Stomach smooth muscle (tissue), 2 donors: ENCODE data around the gene PARVA.
A peak's percentile ranks its signal among the peaks of the same experiment; 100 is the strongest.

ENCODE experiments used
- H3K27ac ChIP-seq: one replicate; pipeline ENCODE4 v1.7.0; 2013; ENCODE audit warnings: mild to moderate bottlenecking, low read length, inconsistent platforms
- H3K27me3 ChIP-seq, 2 donors: one replicate each; pipeline ENCODE4 v1.7.0; 2013; ENCODE audit warnings: low read length in 2 of 2; ENCODE audit not compliant: insufficient read depth in 2 of 2, control insufficient read depth in 1 of 2
- H3K36me3 ChIP-seq, 2 donors: one replicate each; pipeline ENCODE4 v1.7.0; 2013; ENCODE audit warnings: low read length in 2 of 2; ENCODE audit not compliant: control insufficient read depth in 2 of 2, insufficient read depth in 2 of 2
- H3K4me1 ChIP-seq: one replicate; pipeline ENCODE4 v1.7.0; 2013; ENCODE audit warnings: low read length; ENCODE audit not compliant: control insufficient read depth, insufficient read depth
- H3K4me3 ChIP-seq, 2 donors: one replicate each; pipeline ENCODE4 v1.7.0; 2013; ENCODE audit warnings: low read length in 2 of 2
- H3K9ac ChIP-seq, 2 donors: one replicate each; pipeline ENCODE4 v1.7.0; 2013; ENCODE audit warnings: low read length in 2 of 2, mild to moderate bottlenecking in 1 of 2
- H3K9me3 ChIP-seq, 2 donors: one replicate each; pipeline ENCODE4 v1.7.0; 2013; ENCODE audit warnings: low read length in 2 of 2; ENCODE audit not compliant: control insufficient read depth in 2 of 2
- donor health status: healthy.
- donor health status: Pancreatic carcinoma.

The PARVA gene

GRCh38 chr11:12433571-12434324 lies 56.4 kb downstream of the PARVA start:
- Histone ChIP-seq H3K4me3 (peak overlapping the region; percentile 27 to 58), H3K36me3 (no peaks in the 10 kb centered on the region), H3K27ac (peak overlapping the region; percentile 100), H3K4me1 (peaks cover 68% of the 10 kb centered on the region), H3K9me3 (no peaks in the 10 kb centered on the region), H3K9ac (peak overlapping the region; percentile 65 to 90), H3K27me3 (no peaks in the 10 kb centered on the region)

GRCh38 chr11:12434325-12434654 lies 56.9 kb downstream of the PARVA start:
- Histone ChIP-seq H3K4me3 (peak overlapping the region; percentile 27 to 58), H3K4me1 (peaks cover 71% of the 10 kb centered on the region), H3K27me3 (no peaks in the 10 kb centered on the region), H3K27ac (peak overlapping the region; percentile 100), H3K9ac (peak overlapping the region; percentile 65 to 90), H3K9me3 (no peaks in the 10 kb centered on the region), H3K36me3 (no peaks in the 10 kb centered on the region)

- Histone ChIP-seq H3K27ac (peak overlapping the region; percentile 100), H3K9ac (peak overlapping the region; percentile 65 to 90), H3K4me1 (peaks cover 72% of the 10 kb centered on the region), H3K4me3 (peak overlapping the region in 1 of 2 donors; percentile 22), H3K9me3 (no peaks in the 10 kb centered on the region), H3K36me3 (no peaks in the 10 kb centered on the region), H3K27me3 (no peaks in the 10 kb centered on the region)
Observed at GRCh38 chr11:12435264-12435663, 57.9 kb downstream of the PARVA start.

GRCh38 chr11:12436266-12436665 lies 58.9 kb downstream of the PARVA start:
- peak overlapping the region; percentile 100 for H3K27ac ChIP-seq
- no peak overlapping the region for H3K4me3 ChIP-seq
- no peaks in the 10 kb centered on the region for H3K36me3 ChIP-seq
- peak overlapping the region; percentile 24 to 37 for H3K9ac ChIP-seq
- no peaks in the 10 kb centered on the region for H3K9me3 ChIP-seq
- H3K27me3 ChIP-seq = no peaks in the 10 kb centered on the region
- peaks cover 62% of the 10 kb centered on the region for H3K4me1 ChIP-seq

- Histone ChIP-seq H3K36me3 (no peaks in the 10 kb centered on the region), H3K9me3 (no peaks in the 10 kb centered on the region), H3K4me3 (no peak overlapping the region), H3K27ac (peak overlapping the region; percentile 100), H3K27me3 (no peaks in the 10 kb centered on the region), H3K9ac (no peak overlapping the region), H3K4me1 (peaks cover 42% of the 10 kb centered on the region)
Observed at GRCh38 chr11:12438291-12438690, 60.9 kb downstream of the PARVA start.

- H3K9ac ChIP-seq = no peak overlapping the region
- H3K36me3 ChIP-seq = peaks cover 3 to 5% of the 10 kb centered on the region in 2 donors
- H3K27ac ChIP-seq = peak overlapping the region; percentile 100
- H3K4me1 ChIP-seq = peaks cover 30% of the 10 kb centered on the region
- H3K4me3 ChIP-seq = no peak overlapping the region
- H3K27me3 ChIP-seq = no peaks in the 10 kb centered on the region
- H3K9me3 ChIP-seq = no peaks in the 10 kb centered on the region
Observed at GRCh38 chr11:12439615-12440014, 62.2 kb downstream of the PARVA start.

GRCh38 chr11:12440565-12440964 lies 63.2 kb downstream of the PARVA start:
- H3K27ac ChIP-seq = peak overlapping the region; percentile 100
- H3K4me3 ChIP-seq = no peak overlapping the region
- peaks cover 27% of the 10 kb centered on the region for H3K4me1 ChIP-seq

GRCh38 chr11:12441231-12441861 lies 64.0 kb downstream of the PARVA start:
- peak overlapping the region; percentile 53 for H3K27ac ChIP-seq
- H3K4me1 ChIP-seq = peaks cover 19% of the 10 kb centered on the region
- no peak overlapping the region for H3K9ac ChIP-seq
- H3K27me3 ChIP-seq = no peaks in the 10 kb centered on the region
- peaks cover 5 to 6% of the 10 kb centered on the region in 2 donors for H3K36me3 ChIP-seq
- no peaks in the 10 kb centered on the region for H3K9me3 ChIP-seq
- H3K4me3 ChIP-seq = no peak overlapping the region

More at GRCh38 chr11:12440565-12440964, 63.2 kb downstream of the PARVA start:
- H3K27me3 ChIP-seq = no peaks in the 10 kb centered on the region
- H3K9ac ChIP-seq = no peak overlapping the region
- peaks cover 5 to 6% of the 10 kb centered on the region in 2 donors for H3K36me3 ChIP-seq
- H3K9me3 ChIP-seq = no peaks in the 10 kb centered on the region

GRCh38 chr11:12444601-12445000 lies 67.2 kb downstream of the PARVA start:
- Histone ChIP-seq H3K4me1 (peaks cover 26% of the 10 kb centered on the region), H3K4me3 (no peak overlapping the region), H3K27ac (peak overlapping the region; percentile 55), H3K27me3 (no peaks in the 10 kb centered on the region), H3K9ac (no peak overlapping the region), H3K36me3 (peaks cover 5 to 6% of the 10 kb centered on the region in 2 donors), H3K9me3 (no peaks in the 10 kb centered on the region)

- no peaks in the 10 kb centered on the region for H3K9me3 ChIP-seq
- H3K9ac ChIP-seq = no peak overlapping the region
- H3K4me1 ChIP-seq = peaks cover 25% of the 10 kb centered on the region
- H3K27me3 ChIP-seq = no peaks in the 10 kb centered on the region
- peak overlapping the region; percentile 55 for H3K27ac ChIP-seq
- no peak overlapping the region for H3K4me3 ChIP-seq
- H3K36me3 ChIP-seq = peaks cover 5 to 6% of the 10 kb centered on the region in 2 donors
Observed at GRCh38 chr11:12445001-12445400, 67.6 kb downstream of the PARVA start.

- Histone ChIP-seq H3K27ac (peak overlapping the region; percentile 1), H3K9me3 (no peaks in the 10 kb centered on the region), H3K27me3 (no peaks in the 10 kb centered on the region), H3K4me3 (no peak overlapping the region), H3K9ac (no peak overlapping the region), H3K36me3 (peaks cover 5 to 7% of the 10 kb centered on the region in 2 donors), H3K4me1 (peaks cover 33% of the 10 kb centered on the region)
Observed at GRCh38 chr11:12446863-12447262, 69.5 kb downstream of the PARVA start.
